Measurements from ENCODE around the gene KANSL1.
"Not testable (repeated sequence)": the region's sequence is repeated elsewhere in the genome, so short reads cannot be mapped to it uniquely, and the experiment has no call there.

KANSL1 gene

GRCh38 chr17:46190763-46191162 is 2.5 kb downstream of the KANSL1 start:
- H3K4me3 ChIP-seq (ENCODE audit: low read length) = peak overlapping the region; percentile 93
- DNase-seq (ENCODE audit: low read depth) = peak; percentile 40
- TF ChIP-seq CTCF (IDR thresholded peaks at IDR 0.05; ENCODE audit: insufficient read depth, low read depth, low read length, missing control alignments) = no peak

- peak; percentile 71 for DNase-seq (ENCODE audit: low read depth)
- TF ChIP-seq CTCF (IDR thresholded peaks at IDR 0.05; ENCODE audit: insufficient read depth, low read depth, low read length, missing control alignments) = peak; percentile 78
- H3K4me3 ChIP-seq (ENCODE audit: low read length) = not testable (repeated sequence)
Measured at GRCh38 chr17:46186827-46187235, 6.4 kb downstream of the KANSL1 start.

- H3K4me3 ChIP-seq (ENCODE audit: low read length) = no peak overlapping the region
- DNase-seq (ENCODE audit: low read depth) = no peak
- no peak for TF ChIP-seq CTCF (IDR thresholded peaks at IDR 0.05; ENCODE audit: insufficient read depth, low read depth, low read length, missing control alignments)
Measured at GRCh38 chr17:46184696-46185095, 8.5 kb downstream of the KANSL1 start.

- DNase-seq (ENCODE audit: low read depth); H3K4me3 ChIP-seq (ENCODE audit: low read length): not testable (repeated sequence)
Measured at GRCh38 chr17:46183383-46183782, 9.8 kb downstream of the KANSL1 start.

GRCh38 chr17:46182961-46183360 is 10.3 kb downstream of the KANSL1 start:
- H3K4me3 ChIP-seq (ENCODE audit: low read length) = no peak overlapping the region
- TF ChIP-seq CTCF (IDR thresholded peaks at IDR 0.05; ENCODE audit: insufficient read depth, low read depth, low read length, missing control alignments) = no peak
- DNase-seq (ENCODE audit: low read depth) = peak; percentile 44

GRCh38 chr17:46181940-46182339 is 11.3 kb downstream of the KANSL1 start:
- DNase-seq (ENCODE audit: low read depth) = no peak
- TF ChIP-seq CTCF (IDR thresholded peaks at IDR 0.05; ENCODE audit: insufficient read depth, low read depth, low read length, missing control alignments) = no peak
- H3K4me3 ChIP-seq (ENCODE audit: low read length) = no peak overlapping the region

GRCh38 chr17:46181316-46181715 is 11.9 kb downstream of the KANSL1 start:
- not testable (repeated sequence) for DNase-seq (ENCODE audit: low read depth); H3K4me3 ChIP-seq (ENCODE audit: low read length)

- DNase-seq (ENCODE audit: low read depth) = no peak
- H3K4me3 ChIP-seq (ENCODE audit: low read length) = no peak overlapping the region
- no peak for TF ChIP-seq CTCF (IDR thresholded peaks at IDR 0.05; ENCODE audit: insufficient read depth, low read depth, low read length, missing control alignments)
Measured at GRCh38 chr17:46180892-46181274, 12.3 kb downstream of the KANSL1 start.

- H3K4me3 ChIP-seq (ENCODE audit: low read length); DNase-seq (ENCODE audit: low read depth): not testable (repeated sequence)
Measured at GRCh38 chr17:46180185-46180891, 12.9 kb downstream of the KANSL1 start.
